K562 (cell line): ENCODE data around the gene PLEKHM2. TPM values are rescaled to one million over a fixed set of nuclear protein-coding genes. Genes with fewer than 3 reads are reported as not detected.

Source experiments
- RBM14 ChIP-seq: fragments of 200-400 bp; formaldehyde crosslinking; IDR thresholded peaks from 2 replicates; pipeline ENCODE4 v1.6.1; 2018; ENCODE audit warnings: low read depth, mild to moderate bottlenecking, low read length, moderate library complexity, borderline replicate concordance; ENCODE audit not compliant: insufficient read depth
- polyA plus RNA-seq, 8 experiments: library from polyadenylated mRNA; depleted of rRNA in 4 of 8; stranded (reverse) in 5 of 8; unstranded in 3 of 8; fragments of >200 nt; fragmentation: Nextera tagmentation in 2 of 8; fragmentation: Illumina TruSeq in 1 of 8; extraction: Ambion mirVana in 2 of 8; extraction: Trizol in 1 of 8; gene quantifications; 2 replicates each; pipeline versions ENCODE4 v1.2.1 to v1.2.3, GENCODE V29; 2011 to 2014; ENCODE audit warnings: inconsistent platforms in 1 of 8, missing spikeins in 1 of 8
- total RNA-seq, 7 experiments: library from RNA; depleted of rRNA in 6 of 7; stranded (reverse); fragments of >200 nt in 6 of 7; fragmentation: Illumina TruSeq in 2 of 7; extraction: Trizol in 2 of 7; gene quantifications; 2 replicates each; pipeline versions ENCODE4 v1.2.1 to v1.2.3, GENCODE V29; 2011 to 2021; ENCODE audit warnings: low replicate concordance in 1 of 7
- TF ChIP-seq, protein P1 (sequence below): sonication (generic); formaldehyde crosslinking; IDR thresholded peaks from 2 replicates; pipeline ENCODE4 v1.8.1; 2023; ENCODE audit warnings: mild to moderate bottlenecking, missing genetic modification reagents
- TF ChIP-seq, protein P2 (sequence below): fragments of 250-450 bp; sonication (Bioruptor Pico); IDR thresholded peaks from 2 replicates; pipeline ENCODE4 v1.5.0; 2021; ENCODE audit warnings: mild to moderate bottlenecking, borderline replicate concordance
- TF ChIP-seq, protein P3 (sequence below): fragments of 450-650 bp; IDR thresholded peaks from 2 replicates; pipeline ENCODE4 v1.6.1; 2016; ENCODE audit warnings: borderline replicate concordance

The PLEKHM2 gene
- total and polyA plus RNA-seq, 9 of the 15 experiments (the other 6 are each of a cell fraction or from before 2014, with no cell fraction given), result 0.27 to 63.7 (median 33.2) TPM

DNA sequence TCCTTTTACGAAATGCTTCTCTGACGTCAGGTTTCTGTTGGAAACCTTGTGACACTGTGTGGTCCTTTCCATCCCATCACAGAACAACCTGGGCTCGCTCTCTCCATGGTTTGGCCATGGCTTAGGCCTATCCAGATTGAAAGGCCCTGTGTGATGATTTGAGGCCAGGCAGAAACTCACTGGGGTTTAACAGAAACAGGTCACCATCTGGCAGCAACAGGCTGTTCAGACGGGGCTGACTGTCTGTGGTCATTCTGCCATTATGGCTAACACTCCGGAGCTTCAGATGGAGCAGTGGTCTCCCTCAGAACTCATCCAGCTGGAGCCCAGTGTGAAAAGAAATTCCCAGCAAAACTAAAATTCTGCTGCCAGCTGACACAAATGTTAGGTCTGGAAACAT is 9.3 kb downstream of the PLEKHM2 start (continued):
- TF ChIP-seq, protein P1, sequence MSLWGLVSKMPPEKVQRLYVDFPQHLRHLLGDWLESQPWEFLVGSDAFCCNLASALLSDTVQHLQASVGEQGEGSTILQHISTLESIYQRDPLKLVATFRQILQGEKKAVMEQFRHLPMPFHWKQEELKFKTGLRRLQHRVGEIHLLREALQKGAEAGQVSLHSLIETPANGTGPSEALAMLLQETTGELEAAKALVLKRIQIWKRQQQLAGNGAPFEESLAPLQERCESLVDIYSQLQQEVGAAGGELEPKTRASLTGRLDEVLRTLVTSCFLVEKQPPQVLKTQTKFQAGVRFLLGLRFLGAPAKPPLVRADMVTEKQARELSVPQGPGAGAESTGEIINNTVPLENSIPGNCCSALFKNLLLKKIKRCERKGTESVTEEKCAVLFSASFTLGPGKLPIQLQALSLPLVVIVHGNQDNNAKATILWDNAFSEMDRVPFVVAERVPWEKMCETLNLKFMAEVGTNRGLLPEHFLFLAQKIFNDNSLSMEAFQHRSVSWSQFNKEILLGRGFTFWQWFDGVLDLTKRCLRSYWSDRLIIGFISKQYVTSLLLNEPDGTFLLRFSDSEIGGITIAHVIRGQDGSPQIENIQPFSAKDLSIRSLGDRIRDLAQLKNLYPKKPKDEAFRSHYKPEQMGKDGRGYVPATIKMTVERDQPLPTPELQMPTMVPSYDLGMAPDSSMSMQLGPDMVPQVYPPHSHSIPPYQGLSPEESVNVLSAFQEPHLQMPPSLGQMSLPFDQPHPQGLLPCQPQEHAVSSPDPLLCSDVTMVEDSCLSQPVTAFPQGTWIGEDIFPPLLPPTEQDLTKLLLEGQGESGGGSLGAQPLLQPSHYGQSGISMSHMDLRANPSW (CRISPR knock-in tag), result no peak
- TF ChIP-seq RBM14, result no peak
- TF ChIP-seq, protein P2, sequence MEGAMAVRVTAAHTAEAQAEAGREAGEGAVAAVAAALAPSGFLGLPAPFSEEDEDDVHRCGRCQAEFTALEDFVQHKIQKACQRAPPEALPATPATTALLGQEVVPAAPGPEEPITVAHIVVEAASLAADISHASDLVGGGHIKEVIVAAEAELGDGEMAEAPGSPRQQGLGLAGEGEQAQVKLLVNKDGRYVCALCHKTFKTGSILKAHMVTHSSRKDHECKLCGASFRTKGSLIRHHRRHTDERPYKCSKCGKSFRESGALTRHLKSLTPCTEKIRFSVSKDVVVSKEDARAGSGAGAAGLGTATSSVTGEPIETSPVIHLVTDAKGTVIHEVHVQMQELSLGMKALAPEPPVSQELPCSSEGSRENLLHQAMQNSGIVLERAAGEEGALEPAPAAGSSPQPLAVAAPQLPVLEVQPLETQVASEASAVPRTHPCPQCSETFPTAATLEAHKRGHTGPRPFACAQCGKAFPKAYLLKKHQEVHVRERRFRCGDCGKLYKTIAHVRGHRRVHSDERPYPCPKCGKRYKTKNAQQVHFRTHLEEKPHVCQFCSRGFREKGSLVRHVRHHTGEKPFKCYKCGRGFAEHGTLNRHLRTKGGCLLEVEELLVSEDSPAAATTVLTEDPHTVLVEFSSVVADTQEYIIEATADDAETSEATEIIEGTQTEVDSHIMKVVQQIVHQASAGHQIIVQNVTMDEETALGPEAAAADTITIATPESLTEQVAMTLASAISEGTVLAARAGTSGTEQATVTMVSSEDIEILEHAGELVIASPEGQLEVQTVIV (CRISPR knock-in tag), result no peak
- TF ChIP-seq, protein P3, sequence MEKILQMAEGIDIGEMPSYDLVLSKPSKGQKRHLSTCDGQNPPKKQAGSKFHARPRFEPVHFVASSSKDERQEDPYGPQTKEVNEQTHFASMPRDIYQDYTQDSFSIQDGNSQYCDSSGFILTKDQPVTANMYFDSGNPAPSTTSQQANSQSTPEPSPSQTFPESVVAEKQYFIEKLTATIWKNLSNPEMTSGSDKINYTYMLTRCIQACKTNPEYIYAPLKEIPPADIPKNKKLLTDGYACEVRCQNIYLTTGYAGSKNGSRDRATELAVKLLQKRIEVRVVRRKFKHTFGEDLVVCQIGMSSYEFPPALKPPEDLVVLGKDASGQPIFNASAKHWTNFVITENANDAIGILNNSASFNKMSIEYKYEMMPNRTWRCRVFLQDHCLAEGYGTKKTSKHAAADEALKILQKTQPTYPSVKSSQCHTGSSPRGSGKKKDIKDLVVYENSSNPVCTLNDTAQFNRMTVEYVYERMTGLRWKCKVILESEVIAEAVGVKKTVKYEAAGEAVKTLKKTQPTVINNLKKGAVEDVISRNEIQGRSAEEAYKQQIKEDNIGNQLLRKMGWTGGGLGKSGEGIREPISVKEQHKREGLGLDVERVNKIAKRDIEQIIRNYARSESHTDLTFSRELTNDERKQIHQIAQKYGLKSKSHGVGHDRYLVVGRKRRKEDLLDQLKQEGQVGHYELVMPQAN, result no peak
- TF ChIP-seq, all 486 proteins: peak for 0
